HG03460 (cell line): ENCODE results near the gene SORCS2.
"Not testable (repeated sequence)": the region's sequence is repeated elsewhere in the genome, so short reads cannot be mapped to it uniquely, and the experiment has no call there.

Experiments
- ATAC-seq: cut with Tn5 transposase; IDR thresholded peaks from one replicate; pipeline ENCODE4 v1.9.1; 2021; ENCODE audit not compliant: unreplicated experiment

Gene SORCS2

DNA sequence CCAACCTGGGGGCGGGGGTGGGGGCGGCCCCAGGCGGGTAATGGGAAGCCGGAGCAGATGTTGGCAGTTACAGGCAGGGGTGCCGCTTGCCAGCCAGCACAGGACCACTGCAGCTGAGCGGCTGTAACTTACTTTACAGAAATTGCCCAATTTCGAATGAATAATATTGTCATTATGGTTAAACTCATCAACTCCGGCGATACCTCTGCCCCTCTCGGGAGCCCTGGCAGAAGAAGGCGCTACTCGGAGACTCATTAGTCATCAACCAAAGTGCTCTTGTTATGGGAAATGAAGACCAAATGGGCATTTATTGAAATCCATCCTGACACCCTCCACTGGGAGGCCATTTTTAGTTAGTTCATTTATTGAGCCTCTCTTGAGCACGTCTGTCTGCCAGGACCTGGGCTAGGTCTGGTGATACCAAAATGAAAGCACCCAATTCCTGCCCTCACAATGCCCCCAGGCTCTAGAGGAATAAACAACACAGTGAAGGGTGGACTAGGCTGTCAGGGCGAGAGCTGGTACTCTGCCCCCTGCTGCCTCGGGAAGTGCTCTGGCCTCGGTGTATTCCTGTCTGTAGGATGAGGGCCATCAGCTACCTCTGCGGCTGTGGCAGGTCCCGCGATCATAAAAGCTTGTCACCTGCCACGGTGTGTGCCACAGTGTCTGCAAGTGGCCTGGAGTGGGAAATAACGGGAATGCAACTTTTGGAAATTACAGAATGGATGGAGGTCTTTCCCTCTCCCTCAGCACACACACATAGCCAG, 401.5 kb downstream of the SORCS2 start:
- ATAC-seq = no peak

DNA sequence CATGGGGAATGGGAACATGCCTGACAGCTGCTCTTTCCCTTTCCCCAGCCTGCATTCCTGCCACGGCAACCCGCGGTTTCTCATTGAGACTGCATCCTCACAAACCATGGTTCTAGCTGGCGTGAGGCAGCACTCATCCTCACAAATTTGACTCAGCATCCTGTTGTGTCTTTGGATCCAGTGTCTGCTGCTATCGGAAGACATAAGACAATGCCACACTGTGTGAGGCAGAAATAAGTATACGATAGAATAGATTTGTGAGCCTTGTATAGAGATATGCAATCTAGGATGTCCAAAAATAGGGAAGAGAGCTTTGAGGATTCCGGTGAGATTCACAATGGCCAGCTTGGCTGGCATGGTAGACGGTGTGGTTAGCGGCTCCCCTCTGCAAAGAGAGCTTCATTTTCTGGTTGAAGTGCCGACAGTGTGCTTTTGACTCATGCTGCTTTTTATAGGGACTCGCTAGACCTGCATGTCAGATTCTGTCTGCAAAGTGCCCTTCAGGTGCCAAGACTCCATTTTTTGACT, 403.7 kb downstream of the SORCS2 start:
- ATAC-seq = no peak

DNA sequence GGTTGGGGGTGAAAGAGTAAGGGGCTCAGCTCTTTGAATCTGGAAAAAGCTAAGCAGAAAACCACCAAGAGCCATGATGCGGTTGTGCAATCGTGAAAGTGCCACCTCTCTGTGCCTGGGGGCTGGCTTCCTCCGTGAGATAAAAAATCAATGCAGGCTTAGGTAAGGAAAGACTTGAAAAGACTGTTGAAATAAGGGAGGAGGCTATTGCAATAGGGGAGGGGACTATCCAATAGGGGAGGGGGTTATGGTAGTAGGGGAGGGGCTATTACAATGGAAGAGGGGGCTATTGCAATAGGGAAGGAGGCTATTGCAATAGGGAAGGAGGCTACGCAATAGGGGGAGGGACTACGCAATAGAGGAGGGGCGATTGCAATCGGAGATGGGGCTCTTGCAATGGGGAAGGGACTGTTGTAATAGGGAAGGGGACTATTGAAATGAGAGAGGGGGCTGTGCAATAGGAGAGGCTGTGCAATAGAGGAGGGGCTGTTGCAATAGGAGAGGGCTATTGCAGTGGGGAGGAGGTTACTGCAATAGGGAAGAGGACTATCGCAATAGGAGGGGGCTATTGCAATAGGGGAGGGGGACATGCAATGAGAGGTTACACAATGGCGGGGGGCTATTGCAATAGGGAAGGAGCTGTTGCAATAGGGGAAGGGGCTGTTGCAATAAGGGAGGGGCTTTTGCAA, 404.7 kb downstream of the SORCS2 start:
- ATAC-seq = no peak

DNA sequence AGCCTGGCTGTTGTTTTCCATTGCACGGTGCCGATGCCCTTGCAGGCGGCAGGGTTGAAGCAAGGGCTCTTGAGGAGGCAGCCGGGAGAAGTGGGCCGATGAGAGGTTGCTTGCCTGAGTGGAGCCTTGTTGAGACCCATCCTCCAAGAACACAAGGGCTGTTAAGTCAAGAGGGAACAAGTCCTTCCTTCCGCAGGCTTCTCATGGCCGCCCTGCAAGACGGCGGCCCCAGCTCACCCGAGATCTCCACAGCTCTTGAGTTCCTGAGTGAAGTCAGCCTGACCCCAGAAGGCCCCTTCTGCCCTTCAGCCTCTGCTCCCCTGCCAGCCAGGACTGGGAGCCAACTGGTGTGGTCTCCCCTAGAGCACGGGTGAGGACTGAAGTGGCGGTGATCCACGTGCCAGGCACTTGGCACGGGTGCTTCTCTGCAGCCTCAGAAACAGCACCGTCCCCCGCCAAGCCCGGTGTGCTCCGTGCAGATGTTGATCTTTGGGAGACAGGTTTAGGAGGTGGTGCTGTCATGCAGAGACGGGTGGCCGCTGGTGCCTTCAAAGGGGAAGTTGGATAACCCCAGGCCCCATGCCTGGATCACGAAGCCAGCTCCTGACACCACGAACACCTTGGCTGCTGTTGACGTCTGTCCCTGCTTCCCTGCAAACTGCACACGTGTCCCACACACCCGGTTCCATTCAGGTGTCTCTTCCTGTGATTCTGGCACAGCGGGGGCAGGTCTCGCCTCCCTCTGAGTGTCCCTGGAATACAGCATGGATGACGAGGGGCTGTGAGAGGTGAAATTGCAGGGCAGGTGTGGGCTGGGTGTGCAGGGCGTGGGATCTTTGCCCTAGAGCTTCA, 406.8 kb downstream of the SORCS2 start:
- no peak for ATAC-seq

DNA sequence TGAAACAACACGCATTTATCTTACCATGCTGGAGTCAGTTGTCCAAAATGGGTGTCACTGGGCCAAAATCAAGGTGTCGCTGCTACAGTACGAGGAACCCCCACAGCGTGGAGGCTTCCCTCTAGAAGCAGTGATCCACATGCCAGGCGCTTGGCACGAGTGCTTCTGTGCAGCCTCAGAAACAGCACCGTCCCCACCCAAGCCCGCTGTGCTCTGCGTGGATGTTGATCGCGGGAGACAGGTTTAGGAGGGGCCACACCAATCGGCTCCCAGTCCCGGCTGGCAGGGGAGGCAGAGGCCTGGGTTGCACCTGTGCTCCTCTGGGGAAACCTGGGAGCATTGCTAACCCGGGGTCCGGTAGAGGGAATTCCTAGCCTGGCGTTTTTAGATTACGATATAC, 407.9 kb downstream of the SORCS2 start:
- ATAC-seq = no peak

DNA sequence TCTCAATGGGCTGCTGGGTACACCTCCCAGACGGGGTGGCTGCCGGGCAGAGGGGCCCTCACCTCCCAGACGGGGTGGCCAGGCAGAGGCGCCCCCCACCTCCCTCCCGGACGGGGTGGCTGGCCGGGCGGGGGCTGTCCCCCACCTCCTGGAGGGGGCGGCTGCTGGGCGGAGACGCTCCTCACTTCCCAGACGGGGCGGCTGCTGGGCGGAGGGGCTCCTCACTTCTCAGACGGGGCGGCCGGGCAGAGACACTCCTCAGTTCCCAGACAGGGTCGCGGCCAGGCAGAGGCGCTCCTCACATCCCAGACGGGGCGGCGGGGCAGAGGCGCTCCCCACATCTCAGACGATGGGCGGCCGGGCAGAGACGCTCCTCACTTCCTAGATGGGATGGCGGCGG, 409.8 kb downstream of the SORCS2 start:
- not testable (repeated sequence) for ATAC-seq

DNA sequence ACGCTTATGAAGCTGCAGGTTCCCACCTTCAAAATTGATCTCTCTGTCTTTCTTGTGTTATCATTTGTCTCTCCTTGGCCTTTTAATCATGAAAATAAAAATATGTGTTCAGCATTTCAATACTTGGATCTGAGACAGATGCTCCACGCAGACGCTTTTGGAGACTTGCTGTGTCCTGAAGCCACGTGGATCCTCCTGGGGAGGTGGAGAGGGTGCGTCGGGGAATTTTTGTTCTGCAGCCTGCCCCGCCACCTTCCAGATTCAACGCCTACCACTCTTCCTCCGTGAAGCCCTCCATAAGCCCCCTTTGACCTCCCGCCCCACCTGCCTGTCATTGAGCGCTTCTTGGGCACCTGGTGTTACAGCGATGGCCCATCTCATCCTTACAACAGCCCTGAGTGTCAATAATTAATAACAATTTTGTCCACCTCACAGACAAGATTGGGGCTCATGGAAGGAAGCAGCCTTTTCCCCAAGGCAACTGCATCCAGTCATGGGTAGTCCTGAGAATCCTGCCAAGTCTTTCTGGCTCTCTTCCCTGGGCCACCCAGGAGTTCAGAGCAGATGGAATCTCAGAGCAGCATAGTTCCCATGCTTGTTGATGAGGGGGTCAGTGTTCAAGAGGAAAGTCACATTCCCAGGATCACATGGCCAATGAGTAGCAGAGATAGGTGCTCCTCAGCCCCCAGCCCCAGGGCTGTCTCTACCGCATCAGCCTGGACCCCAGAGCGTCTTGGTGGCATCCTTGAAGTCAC, 415.0 kb downstream of the SORCS2 start:
- ATAC-seq = no peak

DNA sequence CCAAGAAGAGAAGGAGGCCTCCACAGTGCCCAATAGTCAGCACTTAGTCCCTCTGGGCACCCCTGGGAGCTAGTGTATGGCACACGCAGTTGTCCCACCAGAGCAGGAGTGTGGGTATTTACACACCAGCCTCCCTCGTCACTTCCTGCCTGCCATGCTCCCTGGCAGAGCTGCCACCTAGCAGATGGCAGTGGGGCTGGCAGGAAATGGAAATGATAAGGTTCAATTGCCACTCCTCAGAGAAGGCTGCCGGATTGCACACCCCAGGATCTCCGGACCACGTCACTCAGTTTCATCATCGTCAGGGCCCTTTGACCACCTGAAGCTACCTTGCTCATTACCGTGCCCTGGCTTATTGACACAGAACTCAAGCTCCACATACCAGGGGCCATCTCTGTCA, 415.7 kb downstream of the SORCS2 start:
- ATAC-seq = no peak

DNA sequence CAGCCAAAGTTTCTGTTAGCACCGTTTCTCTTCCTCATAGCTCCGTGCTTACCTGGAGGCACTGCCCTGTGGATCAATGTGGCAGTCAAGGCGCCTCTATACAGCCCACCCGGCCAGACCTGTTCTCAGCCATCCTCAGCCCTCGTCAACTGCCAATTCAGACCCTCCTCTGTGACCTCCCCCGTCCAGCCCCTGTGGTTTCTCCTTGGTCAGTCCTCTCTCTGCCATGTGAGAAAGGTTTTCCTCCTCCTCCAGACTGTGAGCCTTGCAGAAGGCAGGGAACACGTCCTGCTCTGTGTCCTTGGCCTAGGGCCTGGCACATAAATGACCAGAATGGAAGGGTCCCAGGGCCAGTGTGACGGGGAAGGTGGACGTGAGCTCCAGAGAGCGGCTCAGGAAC, 417.0 kb downstream of the SORCS2 start:
- ATAC-seq = no peak

DNA sequence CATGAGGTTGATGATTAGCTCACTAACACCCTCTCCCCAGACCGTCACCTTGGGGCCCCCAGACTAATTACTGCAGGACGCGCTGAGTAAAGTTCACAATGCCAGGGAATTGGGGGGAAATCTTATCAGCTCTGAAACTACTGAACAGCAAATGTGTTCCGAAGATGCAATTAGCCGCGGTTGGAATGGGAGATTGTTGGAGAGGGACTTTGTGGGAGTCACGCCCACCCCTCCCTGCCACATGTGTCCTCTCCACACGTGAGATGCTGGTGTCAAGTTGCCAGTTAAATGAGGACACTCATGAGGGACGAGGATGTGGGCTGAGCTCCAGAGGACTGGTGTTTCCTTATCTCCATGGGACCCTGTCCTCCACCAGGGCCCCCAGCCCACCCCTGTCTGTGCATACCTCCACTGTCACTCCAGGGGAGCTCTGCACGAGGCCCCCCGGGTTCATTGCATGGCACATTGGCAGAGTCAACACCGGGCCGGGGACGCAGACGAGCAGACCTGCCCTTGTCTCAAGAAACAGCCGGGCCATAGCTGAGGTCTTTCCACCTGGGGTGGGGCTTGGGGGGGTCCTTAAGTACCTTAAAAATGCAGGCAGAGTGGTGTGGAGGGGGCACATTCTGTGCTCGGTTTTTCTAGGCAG, 417.8 kb downstream of the SORCS2 start:
- no peak for ATAC-seq

DNA sequence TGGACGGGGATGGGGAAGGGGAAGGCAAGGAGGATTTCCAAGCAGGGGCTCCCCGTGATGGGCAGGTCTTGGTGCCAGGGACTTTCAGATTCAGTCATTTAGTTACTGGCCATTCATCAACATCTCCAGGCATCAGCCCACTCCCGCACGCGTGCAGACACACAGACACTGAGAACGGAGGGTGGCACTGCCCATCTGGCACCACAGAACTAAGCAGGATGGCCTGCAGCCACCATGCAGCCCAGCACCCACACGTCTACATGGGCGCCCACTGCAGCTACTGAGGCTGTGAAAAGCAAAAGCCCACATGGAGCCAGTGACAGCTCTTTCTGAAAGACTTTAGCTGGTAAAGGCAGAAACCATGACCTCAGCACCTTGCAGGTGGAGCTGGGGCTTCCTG, 418.5 kb downstream of the SORCS2 start:
- ATAC-seq = no peak

DNA sequence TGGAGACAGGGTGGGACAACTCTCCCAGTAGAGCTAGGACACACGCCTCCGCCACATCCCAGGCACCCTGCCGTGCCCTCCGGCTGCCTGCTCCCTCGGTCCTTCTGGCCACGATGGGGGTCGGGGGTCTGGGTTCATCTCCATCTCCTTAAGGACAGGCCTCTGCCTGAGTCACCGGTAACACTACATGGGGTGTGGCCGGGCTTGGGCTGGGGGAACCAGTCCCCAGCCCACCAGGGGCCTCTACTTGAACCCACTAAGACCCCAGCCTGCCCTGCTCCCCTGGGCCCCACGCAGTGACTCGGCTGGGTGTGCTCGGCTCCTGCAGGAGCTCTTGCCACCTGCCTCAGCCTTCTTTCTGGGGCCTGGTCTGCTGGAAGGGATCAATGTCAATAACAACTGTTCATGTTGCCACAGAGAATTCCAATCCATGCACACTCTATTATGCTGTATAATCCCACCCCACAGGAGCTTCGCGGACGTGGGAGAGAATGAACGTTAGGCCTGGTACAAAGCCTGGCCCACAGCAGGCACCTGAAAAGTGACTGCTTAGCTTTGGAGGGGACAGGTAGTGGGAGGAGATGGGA, 420.1 kb downstream of the SORCS2 start:
- no peak for ATAC-seq

DNA sequence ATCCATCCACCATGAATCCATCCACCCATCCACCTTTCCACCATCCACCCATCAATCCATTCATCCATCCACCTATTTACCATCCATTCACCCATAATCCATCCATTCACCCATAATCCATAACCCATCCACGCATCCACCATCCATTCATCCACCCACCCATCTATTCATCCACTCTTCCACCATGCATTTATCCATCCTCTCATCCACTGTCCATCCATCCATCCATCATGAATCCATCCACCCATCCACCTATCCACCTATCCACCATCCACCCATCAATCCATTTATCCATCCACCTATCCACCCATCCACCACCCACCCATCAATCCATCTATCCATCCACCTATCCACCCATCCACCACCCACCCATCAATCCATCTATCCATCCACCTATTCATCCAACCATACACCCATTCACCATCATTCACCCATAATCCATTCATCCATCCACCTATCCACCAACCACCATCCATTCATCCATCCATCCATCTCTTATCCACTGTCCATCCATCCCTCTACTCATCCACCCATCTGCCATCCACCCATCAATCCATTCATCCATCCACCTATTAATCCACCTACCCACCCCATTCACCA, 422.1 kb downstream of the SORCS2 start:
- no peak for ATAC-seq

DNA sequence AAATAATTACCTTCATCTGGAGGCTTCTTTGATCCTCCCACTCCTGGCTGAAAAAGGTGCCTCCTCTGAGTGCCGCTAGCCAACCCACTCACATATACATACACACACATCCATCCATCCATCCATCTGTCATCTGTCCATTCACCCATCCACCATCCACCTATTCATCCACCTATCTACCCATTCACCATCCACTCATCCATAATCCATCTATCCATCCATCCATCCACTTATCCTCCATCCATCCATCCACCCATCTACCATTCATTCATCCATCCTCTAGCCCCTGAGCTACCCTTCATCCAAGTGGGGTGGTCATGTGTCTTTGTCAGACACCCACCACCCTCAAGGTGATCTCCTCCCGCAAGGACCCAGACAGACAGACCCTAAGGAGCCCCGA, 423.9 kb downstream of the SORCS2 start:
- ATAC-seq = no peak

DNA sequence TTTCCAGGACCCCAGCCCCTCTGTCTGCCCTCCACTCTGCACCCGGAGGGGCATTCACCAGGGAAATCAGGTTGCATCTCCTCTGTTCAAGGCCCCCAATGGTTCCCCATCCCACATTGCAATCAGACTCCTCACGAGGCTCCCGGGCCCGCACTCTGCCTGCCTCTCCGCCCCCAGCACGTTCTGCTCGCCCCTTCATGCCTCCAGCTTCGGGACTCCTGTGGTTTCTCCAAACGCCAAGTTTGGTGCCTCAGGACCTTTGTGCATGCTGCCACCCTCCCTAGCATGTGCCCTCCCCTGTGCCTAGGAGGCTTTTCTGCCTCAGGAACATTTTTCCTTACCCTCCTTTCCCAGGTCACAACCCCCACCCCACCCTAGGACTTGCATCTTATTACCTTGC, 426.0 kb downstream of the SORCS2 start:
- no peak for ATAC-seq

DNA sequence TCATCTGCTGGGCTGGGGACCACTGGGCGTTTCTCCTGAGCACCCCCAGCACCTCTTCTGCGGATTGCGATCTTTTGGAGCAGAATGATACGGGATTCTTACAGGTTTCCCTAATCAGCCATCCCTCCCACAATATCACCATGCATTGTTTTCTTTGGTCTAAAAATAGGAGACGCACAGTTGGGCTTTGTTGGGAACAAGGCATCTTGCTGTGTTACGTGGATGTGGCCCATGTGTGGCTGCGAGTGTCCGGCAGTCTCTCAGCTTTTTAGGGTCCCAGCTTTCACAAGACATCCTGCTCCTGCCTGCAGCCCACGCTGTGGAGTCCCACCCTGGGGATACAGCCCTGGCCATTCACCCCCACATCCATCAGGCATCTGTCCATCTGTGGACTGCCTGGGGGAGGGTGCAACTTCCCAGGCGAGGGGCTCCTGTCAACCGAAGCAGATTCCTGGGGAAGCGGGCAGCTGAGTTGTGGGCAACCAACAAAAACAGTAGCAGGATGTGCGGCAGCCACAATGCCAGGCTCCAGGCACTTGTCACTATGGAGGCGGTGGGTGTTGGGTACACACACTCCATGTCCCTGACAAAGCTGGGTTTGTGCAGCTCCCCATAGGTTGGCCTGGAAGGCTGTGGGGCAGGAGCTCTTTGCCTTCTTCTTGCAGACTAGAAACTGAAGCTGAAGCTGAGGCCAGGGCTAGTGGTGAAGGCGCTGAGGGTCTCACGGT, 427.9 kb downstream of the SORCS2 start:
- no peak for ATAC-seq

DNA sequence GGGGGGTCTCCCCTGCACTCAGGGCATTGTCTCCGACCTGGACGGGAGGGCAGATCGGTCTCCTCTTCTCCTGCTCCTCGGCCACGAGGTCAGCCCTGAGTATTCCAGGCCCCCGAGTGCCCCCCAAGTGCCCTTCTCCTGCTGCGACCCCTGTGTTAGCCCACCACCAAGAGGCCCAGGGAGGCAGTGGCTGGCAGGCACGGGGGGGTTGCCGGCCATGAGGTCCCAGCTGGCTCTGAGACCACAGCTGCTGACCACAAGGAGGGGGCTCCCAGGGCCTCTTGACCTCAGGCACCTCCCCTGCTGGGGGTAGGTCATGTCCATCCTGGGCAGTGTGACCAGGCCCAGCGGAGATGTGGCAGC, 428.5 kb downstream of the SORCS2 start:
- ATAC-seq = no peak

DNA sequence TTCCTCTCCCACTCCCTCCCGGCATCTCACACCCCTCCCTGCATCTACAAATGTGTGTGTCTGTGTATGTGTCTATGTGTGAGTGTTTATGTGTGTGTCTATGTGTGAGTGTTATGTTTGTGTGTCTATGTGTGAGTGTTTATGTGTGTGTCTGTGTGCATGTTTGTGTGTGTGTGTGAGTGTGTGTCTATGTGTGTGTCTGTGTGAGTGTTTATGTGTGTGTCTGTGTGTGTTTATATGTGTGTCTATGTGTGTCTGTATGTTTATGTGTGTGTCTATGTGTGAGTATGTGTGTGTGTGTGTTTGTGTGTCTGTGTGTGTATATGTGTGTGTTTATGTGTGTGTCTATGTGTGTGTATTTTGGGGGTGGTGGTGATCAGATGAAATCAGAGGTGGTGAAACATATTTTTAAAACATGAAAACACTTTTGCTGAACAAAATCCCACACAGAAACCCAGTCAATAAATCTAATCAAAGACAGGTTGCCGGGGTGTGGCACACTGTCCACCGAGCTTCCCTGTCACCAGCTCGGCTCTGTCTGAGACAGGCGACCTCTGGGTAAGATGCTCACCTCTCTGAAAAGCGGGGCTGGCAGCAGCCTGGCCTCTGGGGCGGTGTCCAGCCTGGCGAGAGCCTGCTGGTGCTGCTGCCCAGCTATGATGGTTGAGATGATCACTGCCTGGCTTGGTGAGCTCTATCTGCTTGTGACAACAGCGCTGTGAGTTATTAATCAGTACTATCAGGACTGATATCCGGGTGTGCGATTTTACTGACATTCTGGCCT, 429.1 kb downstream of the SORCS2 start:
- no peak for ATAC-seq
